Activated CD8-positive, alpha-beta memory T cell treated with anti-CD3 and anti-CD28 coated beads, Interleukin-2, amount 10 ng/mL, durations not matched to agents 7 days and 5 days (primary cell): ENCODE data around the gene IMMT. TPM values are rescaled to one million over a fixed set of nuclear protein-coding genes. Genes with fewer than 3 reads are reported as not detected.
"Not testable (repeated sequence)": the region's sequence is repeated elsewhere in the genome, so short reads cannot be mapped to it uniquely, and the experiment has no call there.

Experiments
- ATAC-seq: fragments of 150-1000 bp; cut with Tn5 transposase; one replicate; pipeline ENCODE4 v1.10.0; 2021; ENCODE audit warnings: moderate library complexity
- CTCF ChIA-PET: fragments of 350-600 bp; sonication (Branson Sonifier 250); formaldehyde crosslinking; loops from one replicate; lab custom pipeline; 2021; ENCODE audit warnings: antibody characterized with exemption; lab: Charles Lee
- DNase-seq: peaks from one replicate; pipeline ENCODE4 v3.0.0-alpha.2; 2020
- H3K27ac Mint-ChIP-seq: one replicate; pipeline ENCODE4 v1.8.0; 2021; ENCODE audit warnings: mild to moderate bottlenecking, mixed read lengths
- H3K27me3 Mint-ChIP-seq: one replicate; pipeline ENCODE4 v1.8.0; 2021; ENCODE audit warnings: mixed read lengths
- H3K36me3 Mint-ChIP-seq: one replicate; pipeline ENCODE4 v1.8.0; 2021; ENCODE audit warnings: mild to moderate bottlenecking, mixed read lengths
- H3K4me1 Mint-ChIP-seq: one replicate; pipeline ENCODE4 v1.8.0; 2021; ENCODE audit warnings: mixed read lengths
- H3K4me3 Mint-ChIP-seq: one replicate; pipeline ENCODE4 v1.8.0; 2021; ENCODE audit warnings: mild to moderate bottlenecking, moderate library complexity, mixed read lengths
- H3K9me3 Mint-ChIP-seq: one replicate; pipeline ENCODE4 v1.8.0; 2022; ENCODE audit warnings: low read depth, mixed read lengths
- total RNA-seq, 2 experiments: library from RNA; stranded (reverse); gene quantifications; one replicate each; pipeline ENCODE4 v1.2.3, GENCODE V29; 2021

Gene IMMT
- total RNA-seq, 2 experiments from 2014 or later: 130 to 162 TPM

DNA sequence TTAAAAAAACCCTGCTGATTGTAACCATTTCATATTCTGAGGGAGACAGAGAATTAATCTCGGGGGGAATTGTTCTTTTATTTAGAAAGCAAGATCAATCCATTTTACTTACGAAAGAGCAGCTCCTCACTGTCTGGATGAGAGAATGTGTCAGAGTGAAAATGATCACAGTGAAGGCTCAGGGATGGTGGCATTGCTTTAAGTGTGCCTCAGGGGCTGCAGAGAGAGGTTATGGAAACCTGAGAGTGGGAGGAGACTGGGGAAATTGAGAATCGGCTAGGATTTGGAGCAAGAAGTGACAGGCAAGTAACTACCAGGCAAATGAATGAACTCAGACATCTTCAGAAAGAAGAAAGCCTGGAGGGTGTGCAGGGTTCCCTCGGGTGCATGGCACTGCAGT, 38.2 kb upstream of the IMMT start:
- Mint-ChIP-seq H3K4me3 (no peak overlapping the region), H3K27me3 (peaks cover 15% of the 10 kb centered on the region), H3K4me1 (peaks cover 12% of the 10 kb centered on the region), H3K36me3 (peaks cover 2% of the 10 kb centered on the region), H3K27ac (no peak overlapping the region), H3K9me3 (no peaks in the 10 kb centered on the region)
- CTCF ChIA-PET: interaction anchor here (1.1 kb wide), 1 partner anchor 12 kb away, joined by 4 read pairs; no protein-coding TSS in a partner anchor
- no peak for DNase-seq
- ATAC-seq: no peak

DNA sequence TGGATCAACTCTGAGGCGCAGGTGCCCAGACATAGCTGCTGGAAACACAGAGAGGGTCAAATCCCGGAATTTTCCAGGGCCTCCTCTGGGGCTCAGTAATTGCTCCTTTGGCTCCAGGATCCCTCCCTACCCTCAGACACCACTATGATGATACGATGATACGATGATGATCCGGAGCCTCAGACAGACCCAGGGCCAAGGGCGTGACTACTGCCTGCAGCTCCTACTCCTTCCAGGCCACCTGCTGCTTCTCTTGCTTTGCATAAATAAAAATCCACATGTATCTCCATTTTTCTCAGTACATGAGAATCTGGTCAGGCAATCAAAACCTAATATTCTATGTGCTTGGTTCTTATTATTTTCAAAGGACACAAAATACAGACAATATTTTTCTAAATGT, 37.6 kb upstream of the IMMT start:
- H3K4me1 Mint-ChIP-seq: peaks cover 9% of the 10 kb centered on the region
- CTCF ChIA-PET: interaction anchor here (1.1 kb wide), 1 partner anchor 12 kb away, joined by 4 read pairs; no protein-coding TSS in a partner anchor
- H3K27ac Mint-ChIP-seq: no peak overlapping the region
- no peak for DNase-seq
- H3K4me3 Mint-ChIP-seq: no peak overlapping the region
- H3K9me3 Mint-ChIP-seq: no peaks in the 10 kb centered on the region
- peaks cover 15% of the 10 kb centered on the region for H3K27me3 Mint-ChIP-seq
- ATAC-seq: no peak
- peaks cover 2% of the 10 kb centered on the region for H3K36me3 Mint-ChIP-seq

DNA sequence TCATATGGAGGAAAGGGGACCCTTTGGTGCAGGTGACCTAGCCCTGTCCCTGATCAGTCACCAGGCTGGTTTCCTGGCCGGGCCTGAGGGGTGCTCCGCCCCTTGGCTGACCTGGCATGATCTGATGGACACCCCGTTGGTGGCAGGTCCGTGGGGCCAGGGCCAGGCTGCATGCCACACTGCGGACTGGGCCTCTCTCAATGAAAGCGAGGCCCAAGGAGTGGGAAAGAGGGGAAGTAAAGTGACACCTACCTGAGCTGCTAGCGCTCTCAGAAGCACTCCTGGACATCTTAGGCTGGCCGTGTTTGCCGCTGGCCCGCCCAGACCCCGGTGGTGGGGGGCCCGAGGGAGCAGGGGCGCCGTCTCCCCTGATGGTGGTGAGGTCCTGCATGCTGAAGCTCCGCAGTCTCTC, 37.1 kb upstream of the IMMT start:
- Mint-ChIP-seq H3K27ac (no peak overlapping the region), H3K36me3 (peaks cover 2% of the 10 kb centered on the region), H3K4me3 (no peak overlapping the region), H3K9me3 (no peaks in the 10 kb centered on the region), H3K4me1 (peaks cover 9% of the 10 kb centered on the region), H3K27me3 (peaks cover 15% of the 10 kb centered on the region)
- DNase-seq (no peak), ATAC-seq (no peak)
- CTCF ChIA-PET: no interaction called here

DNA sequence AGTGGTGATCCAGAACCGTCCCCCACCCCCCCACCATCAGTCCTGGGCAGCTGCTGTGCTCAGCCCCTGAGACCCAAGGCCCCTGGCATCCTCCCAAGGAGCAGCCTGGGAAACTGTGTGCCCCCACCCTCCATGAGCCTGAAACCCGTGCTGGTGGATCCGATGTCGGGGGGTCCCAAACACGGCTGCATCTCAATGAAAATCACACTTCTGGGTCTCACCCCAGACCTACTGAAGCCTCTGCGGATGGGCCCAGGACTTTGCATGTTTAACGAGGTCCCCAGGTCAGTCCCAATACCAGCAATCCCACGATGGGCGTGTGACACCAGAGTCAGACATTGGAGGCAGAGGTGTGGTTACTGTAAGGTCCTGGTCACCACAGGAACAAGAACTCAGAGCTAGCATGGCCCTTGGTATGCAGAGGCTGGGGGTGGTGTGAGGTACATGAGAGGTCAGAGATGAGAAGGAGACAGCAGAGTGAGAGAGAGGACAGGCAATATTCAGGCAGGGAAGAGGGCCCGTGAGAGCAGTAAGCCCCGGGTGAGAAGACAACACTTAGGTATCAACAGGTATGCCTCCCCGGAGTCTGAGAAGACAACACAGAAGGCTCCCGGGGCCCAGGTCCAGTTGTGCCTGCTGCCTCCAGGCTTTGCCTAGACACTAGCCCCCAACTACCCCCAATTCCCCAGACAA, 36.6 kb upstream of the IMMT start:
- H3K4me3 Mint-ChIP-seq: no peak overlapping the region
- no peaks in the 10 kb centered on the region for H3K9me3 Mint-ChIP-seq
- H3K27ac Mint-ChIP-seq: no peak overlapping the region
- CTCF ChIA-PET: interaction anchor here (0.9 kb wide), 1 partner anchor 11 kb away, joined by 3 read pairs; no protein-coding TSS in a partner anchor
- peaks cover 5% of the 10 kb centered on the region for H3K4me1 Mint-ChIP-seq
- ATAC-seq: no peak
- H3K27me3 Mint-ChIP-seq: peaks cover 15% of the 10 kb centered on the region
- DNase-seq: no peak
- H3K36me3 Mint-ChIP-seq: peaks cover 2% of the 10 kb centered on the region

DNA sequence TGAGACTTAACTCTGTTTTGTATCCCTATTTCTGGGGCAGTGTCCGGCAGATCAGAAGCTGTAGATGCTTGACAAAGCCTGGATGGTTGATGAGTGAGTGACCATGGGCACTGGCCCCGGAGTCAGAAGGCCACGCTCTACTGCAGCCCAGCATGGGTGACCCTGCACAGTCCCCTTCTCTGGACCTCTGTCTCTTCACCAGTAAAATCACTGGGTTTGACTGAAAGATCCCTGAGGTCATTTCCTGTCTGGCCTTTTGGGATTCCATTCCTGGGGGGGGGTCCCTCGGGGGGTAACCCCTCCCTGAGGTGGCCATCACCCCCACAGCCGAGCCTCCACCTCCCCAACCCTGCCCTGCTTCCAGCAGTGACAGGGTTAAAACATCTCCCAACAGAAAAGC, 35.7 kb upstream of the IMMT start:
- DNase-seq: no peak
- no peaks in the 10 kb centered on the region for H3K36me3 Mint-ChIP-seq
- no peaks in the 10 kb centered on the region for H3K9me3 Mint-ChIP-seq
- no peak overlapping the region for H3K4me3 Mint-ChIP-seq
- CTCF ChIA-PET: no interaction called here
- H3K27me3 Mint-ChIP-seq: peaks cover 13% of the 10 kb centered on the region
- no peak overlapping the region for H3K27ac Mint-ChIP-seq
- peaks cover 5% of the 10 kb centered on the region for H3K4me1 Mint-ChIP-seq
- no peak for ATAC-seq

DNA sequence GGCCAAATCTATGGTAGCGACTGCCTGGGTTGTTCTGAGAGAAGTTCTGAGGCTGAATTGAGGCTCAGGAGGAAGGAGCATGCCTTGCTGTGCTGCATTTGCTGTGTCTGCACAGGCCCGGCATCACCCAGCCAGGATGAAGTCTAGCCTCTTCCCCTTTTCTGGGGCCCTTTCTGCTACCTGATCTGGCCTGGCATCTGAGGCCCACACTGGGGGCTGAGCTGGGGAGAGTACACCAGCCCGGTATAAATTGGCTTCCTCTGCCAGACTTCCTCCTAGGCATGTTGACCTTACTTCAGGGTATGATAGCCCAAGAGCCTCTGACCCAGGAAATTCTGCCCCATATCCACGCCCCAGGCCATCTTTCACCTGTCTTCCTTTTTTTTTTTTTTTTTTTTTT, 34.0 kb upstream of the IMMT start:
- H3K4me3 Mint-ChIP-seq: no peak overlapping the region
- DNase-seq (no peak), ATAC-seq (no peak)
- no peaks in the 10 kb centered on the region for H3K9me3 Mint-ChIP-seq
- H3K27me3 Mint-ChIP-seq: peaks cover 5% of the 10 kb centered on the region
- H3K27ac Mint-ChIP-seq: no peak overlapping the region
- H3K36me3 Mint-ChIP-seq: no peaks in the 10 kb centered on the region
- CTCF ChIA-PET: interaction anchor here (1.0 kb wide), 1 partner anchor 8 kb away, joined by 4 read pairs; no protein-coding TSS in a partner anchor
- peaks cover 12% of the 10 kb centered on the region for H3K4me1 Mint-ChIP-seq

DNA sequence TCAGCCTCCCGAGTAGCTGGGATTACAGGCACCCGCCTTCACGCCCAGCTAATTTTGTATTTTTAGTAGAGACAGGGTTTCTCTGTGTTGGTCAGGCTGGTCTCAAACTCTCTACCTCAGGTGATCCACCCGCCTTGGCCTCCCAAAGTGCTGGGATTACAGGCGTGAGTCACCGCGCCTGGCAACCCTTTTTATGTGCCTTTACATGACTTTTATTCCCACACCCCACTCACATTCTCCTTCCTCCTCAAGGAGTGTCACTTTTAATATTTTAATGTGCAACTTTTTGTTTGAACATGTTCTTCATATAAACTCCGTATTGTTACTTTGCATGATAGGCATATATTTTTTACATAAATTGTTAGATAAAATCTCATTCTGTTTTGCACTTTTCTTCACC, 33.3 kb upstream of the IMMT start:
- H3K36me3 Mint-ChIP-seq, H3K4me3 Mint-ChIP-seq, ATAC-seq, H3K9me3 Mint-ChIP-seq, H3K27me3 Mint-ChIP-seq, H3K27ac Mint-ChIP-seq, CTCF ChIA-PET, DNase-seq: not testable (repeated sequence)
- H3K4me1 Mint-ChIP-seq: peaks cover 12% of the 10 kb centered on the region

DNA sequence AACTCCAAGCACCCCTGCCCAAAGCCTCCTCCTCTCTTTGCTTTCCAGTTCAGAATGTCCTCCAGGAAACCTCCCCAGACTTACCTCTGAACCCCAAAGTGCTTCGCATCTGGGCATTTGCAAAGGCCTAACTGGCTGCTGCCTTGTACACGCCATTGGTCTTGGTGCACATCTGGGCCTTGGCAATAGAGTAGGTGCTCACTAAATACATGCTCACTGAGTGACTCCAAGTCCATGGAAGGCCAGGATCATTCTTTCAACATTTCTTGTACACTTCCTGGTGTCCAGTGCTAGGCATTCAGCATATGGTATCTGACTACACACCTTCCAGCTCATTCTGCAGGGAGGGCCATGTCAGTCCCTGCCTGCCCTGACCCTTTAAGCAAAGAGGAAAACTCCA, 32.4 kb upstream of the IMMT start:
- ATAC-seq: no peak
- H3K9me3 Mint-ChIP-seq: no peaks in the 10 kb centered on the region

DNA sequence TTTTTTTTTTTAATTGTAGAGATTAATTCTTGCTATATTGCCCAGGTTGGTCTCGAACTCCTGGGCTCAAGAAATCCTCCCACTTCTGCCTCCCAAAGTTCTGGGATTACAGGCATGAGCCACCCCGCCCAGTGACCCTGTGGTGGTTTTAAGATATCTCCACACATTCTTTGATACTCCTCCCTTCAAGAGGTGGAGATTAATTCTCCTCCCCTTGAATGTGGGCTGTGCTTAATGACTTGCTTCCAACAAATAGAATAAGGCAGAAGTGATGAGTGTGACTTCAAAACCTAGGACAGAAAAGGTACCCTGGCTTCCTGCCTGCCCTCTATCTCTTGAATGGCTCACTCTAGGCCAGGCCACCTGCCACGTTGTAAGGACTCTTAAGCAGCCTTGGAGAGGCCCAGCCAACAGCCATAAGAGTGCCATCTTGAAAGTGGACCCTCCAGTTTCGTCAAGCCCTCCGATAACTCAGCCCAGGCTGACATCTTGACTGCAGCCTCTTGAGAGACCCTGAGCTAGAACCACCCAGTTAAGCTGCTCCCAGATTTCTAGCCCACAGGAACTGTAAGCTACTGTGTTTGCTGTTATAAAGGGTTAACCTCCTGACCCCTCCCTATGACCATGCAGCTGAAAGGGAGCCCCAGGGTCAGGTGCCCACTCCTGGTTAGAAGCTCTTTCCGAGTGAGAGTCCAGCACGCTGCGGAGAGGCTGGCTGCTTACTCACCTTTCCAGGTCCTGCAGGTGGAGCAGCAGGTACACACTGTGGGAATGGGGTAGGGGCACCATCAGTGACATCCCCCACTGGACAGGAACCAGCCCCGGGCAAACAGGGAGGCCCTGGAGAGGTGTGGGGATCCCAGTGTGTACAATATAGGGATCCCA, 31.6 kb upstream of the IMMT start:
- no peaks in the 10 kb centered on the region for H3K9me3 Mint-ChIP-seq
- H3K4me3 Mint-ChIP-seq: no peak overlapping the region
- H3K27ac Mint-ChIP-seq: no peak overlapping the region
- CTCF ChIA-PET: interaction anchor here (1.0 kb wide), 1 partner anchor 140 kb away, joined by 3 read pairs; no protein-coding TSS in a partner anchor
- no peak for ATAC-seq
- no peaks in the 10 kb centered on the region for H3K27me3 Mint-ChIP-seq
- H3K4me1 Mint-ChIP-seq: peaks cover 14% of the 10 kb centered on the region
- H3K36me3 Mint-ChIP-seq: no peaks in the 10 kb centered on the region
- DNase-seq: no peak

More for the DNA sequence above, 32.4 kb upstream of the IMMT start:
- Mint-ChIP-seq H3K4me3 (no peak overlapping the region), H3K4me1 (peaks cover 14% of the 10 kb centered on the region), H3K27me3 (no peaks in the 10 kb centered on the region), H3K27ac (no peak overlapping the region), H3K36me3 (no peaks in the 10 kb centered on the region)
- CTCF ChIA-PET: interaction anchor here (1.0 kb wide), 1 partner anchor 140 kb away, joined by 3 read pairs; no protein-coding TSS in a partner anchor
- DNase-seq: no peak

DNA sequence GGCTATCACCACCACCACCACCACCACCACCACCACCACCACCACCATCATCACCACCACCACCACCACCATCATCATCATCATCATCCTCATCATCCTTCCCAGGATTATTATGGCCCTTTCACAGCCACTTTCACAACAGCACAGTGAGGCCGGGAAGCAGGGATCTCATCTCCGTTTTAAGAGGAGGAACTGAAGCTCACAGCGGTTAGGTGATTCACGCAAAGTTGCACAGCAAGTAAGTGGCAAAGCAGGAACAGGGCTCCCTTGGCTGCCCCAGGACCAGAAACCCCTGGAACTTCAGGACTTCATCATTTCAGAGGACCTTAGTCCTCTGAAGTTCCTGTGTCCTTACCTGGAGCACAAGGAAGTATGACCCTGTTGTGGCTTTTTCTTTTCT, 30.8 kb upstream of the IMMT start:
- H3K27me3 Mint-ChIP-seq: no peaks in the 10 kb centered on the region
- H3K9me3 Mint-ChIP-seq: no peaks in the 10 kb centered on the region
- H3K4me1 Mint-ChIP-seq: peaks cover 14% of the 10 kb centered on the region
- ATAC-seq (no peak), DNase-seq (no peak)
- CTCF ChIA-PET: interaction anchor here (1.1 to 1.5 kb wide), 2 partner anchors 78 to 140 kb away, joined by 3 read pairs; no protein-coding TSS in a partner anchor
- H3K4me3 Mint-ChIP-seq: no peak overlapping the region
- H3K36me3 Mint-ChIP-seq: no peaks in the 10 kb centered on the region
- H3K27ac Mint-ChIP-seq: no peak overlapping the region

DNA sequence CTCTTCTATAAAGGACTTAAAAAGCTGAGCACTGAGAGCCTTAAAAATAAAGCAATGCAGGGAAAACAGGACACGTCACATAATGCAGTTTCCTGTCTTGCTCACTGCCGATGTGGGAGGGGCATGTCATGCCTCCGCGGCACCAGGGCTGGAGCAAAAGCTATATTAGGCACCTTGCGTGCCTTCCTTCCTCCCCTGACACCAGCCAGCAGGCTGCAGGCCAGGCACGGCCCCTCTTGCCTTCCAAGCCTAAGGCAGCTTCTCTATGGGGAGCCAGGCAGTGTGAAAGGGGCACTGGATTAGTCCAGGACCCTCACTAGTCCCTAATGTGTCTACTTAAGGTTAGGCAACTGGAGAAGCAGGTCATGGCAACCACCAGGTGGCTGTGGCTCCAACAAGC, 30.3 kb upstream of the IMMT start:
- Mint-ChIP-seq H3K4me1 (peaks cover 17% of the 10 kb centered on the region), H3K4me3 (no peak overlapping the region), H3K27me3 (no peaks in the 10 kb centered on the region), H3K36me3 (no peaks in the 10 kb centered on the region), H3K9me3 (no peaks in the 10 kb centered on the region), H3K27ac (peak overlapping the region; percentile 61)
- ATAC-seq: peak; percentile 79
- CTCF ChIA-PET: interaction anchor here (0.7 to 1.9 kb wide), 5 partner anchors 12 to 339 kb away, joined by 3 to 5 read pairs (median 3); no protein-coding TSS in a partner anchor
- DNase-seq: peak; percentile 76

DNA sequence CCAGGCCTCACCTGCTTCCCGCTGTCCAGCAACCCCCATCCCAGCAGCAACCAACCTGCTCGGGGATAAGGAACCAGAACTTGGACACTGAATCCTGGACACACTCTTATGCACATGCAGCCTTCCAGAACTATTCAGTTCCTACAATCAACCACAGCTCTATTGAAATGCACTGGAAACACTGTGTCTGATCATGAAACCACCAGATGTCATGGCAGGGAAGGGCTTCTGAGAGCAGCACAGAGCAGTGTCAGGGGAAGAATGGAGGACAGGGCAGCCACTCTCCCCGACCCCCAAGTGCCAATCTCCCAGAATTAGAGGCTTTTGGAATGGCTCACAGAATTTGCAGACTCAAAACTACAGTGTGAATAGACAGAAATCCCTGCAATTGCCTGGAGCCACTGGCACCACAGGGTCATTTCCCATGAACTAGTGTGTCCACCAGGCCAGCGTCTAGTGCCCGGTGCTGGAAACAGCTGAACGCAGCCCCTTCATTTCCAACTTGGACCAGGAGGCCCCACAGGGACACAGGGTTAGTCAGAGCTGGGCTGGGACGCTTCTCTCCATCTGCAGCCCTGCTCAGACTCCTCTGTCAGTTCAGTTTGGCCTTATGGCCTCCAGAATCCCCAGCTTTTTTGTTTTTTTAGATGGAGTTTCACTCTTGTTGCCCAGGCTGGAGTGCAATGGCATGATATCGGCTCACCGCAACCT, 29.5 kb upstream of the IMMT start:
- ATAC-seq (no peak), DNase-seq (no peak)
- Mint-ChIP-seq H3K4me3 (no peak overlapping the region), H3K9me3 (no peaks in the 10 kb centered on the region), H3K27ac (no peak overlapping the region), H3K27me3 (no peaks in the 10 kb centered on the region), H3K4me1 (peaks cover 17% of the 10 kb centered on the region), H3K36me3 (no peaks in the 10 kb centered on the region)
- CTCF ChIA-PET: interaction anchor here (0.7 to 1.9 kb wide), 5 partner anchors 11 to 338 kb away, joined by 3 to 5 read pairs (median 3); no protein-coding TSS in a partner anchor
